Adrenal gland (tissue), 5 donors: Measurements from ENCODE around the gene CFAP74.

Experiments
- POLR2A ChIP-seq, 2 donors: fragments of 450-650 bp; IDR thresholded peaks; one replicate each; pipeline ENCODE4 v1.6.1; 2017; ENCODE audit warnings: antibody characterized with exemption in 2 of 2, mild to moderate bottlenecking in 2 of 2, moderate library complexity in 1 of 2
- TF ChIP-seq, protein P1 (sequence below), 6 experiments: fragments of 450-650 bp in 4 of 6; fragments of 200-600 bp in 2 of 6; sonication (generic) in 1 of 6; IDR thresholded peaks; 1 replicate in 5 of 6; 2 replicates in 1 of 6; pipeline versions ENCODE4 v1.5.1 to v1.8.0; 2016 to 2021; ENCODE audit warnings: antibody characterized with exemption in 6 of 6, mild to moderate bottlenecking in 2 of 6, moderate library complexity in 1 of 6
- donor health status: DM: no; HTN: no; CAD: no.

DNA sequence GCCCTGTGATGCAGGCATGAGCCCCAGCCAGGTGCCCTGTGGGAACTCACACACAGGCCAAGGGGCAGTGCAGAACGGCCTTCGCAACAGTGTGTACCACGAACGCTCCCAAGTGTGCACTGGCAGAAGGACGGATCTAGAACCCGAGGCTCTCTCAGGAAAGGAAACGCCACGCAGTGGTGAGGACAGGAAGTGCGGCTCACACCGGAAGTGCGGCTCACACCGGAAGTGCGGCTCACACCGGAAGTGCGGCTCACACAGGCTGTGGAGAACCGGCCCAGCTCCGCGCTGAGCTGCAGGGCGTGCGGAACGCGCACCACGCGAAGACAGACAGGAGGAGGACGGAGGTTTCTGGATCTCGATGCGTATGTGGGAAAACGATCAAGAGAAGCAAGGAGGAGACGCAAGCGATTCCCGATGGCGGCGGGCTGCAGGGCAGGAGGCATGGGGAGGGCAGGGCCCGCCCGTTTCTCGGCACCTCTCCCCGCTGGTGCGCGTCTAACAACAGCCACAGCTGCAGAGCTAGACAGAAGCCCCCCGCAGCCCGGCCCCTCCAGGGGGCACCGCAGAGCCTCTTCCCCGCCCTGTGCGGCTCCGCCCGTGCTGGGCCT lies 48.6 kb downstream of the CFAP74 start:
- no peak for TF ChIP-seq POLR2A (IDR thresholded peaks at IDR 0.05)
- TF ChIP-seq, protein P1, sequence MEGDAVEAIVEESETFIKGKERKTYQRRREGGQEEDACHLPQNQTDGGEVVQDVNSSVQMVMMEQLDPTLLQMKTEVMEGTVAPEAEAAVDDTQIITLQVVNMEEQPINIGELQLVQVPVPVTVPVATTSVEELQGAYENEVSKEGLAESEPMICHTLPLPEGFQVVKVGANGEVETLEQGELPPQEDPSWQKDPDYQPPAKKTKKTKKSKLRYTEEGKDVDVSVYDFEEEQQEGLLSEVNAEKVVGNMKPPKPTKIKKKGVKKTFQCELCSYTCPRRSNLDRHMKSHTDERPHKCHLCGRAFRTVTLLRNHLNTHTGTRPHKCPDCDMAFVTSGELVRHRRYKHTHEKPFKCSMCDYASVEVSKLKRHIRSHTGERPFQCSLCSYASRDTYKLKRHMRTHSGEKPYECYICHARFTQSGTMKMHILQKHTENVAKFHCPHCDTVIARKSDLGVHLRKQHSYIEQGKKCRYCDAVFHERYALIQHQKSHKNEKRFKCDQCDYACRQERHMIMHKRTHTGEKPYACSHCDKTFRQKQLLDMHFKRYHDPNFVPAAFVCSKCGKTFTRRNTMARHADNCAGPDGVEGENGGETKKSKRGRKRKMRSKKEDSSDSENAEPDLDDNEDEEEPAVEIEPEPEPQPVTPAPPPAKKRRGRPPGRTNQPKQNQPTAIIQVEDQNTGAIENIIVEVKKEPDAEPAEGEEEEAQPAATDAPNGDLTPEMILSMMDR (IDR thresholded peaks at IDR 0.05), result peak in 1 of 6 experiments; percentile 15
